Esophagus muscularis mucosa (tissue), 4 donors: ENCODE results near the gene ITPR1. TPM values are rescaled to one million over a fixed set of nuclear protein-coding genes. Genes with fewer than 3 reads are reported as not detected.
A peak's percentile ranks its signal among the peaks of the same experiment; 100 is the strongest.

Source experiments
- DNase-seq: peaks from one replicate; pipeline ENCODE4 v3.0.0-alpha.2; 2017; ENCODE audit errors: extremely low spot score
- H3K27ac ChIP-seq, 4 donors: fragments of 200-600 bp; sonication (generic); replicated peaks in 1 of 4; 1 replicate in 3 of 4; 2 replicates in 1 of 4; pipeline ENCODE4 v1.5.1; 2016 to 2019; ENCODE audit warnings: mild to moderate bottlenecking in 1 of 4
- H3K27me3 ChIP-seq, 4 donors: fragments of 200-600 bp; sonication (generic); one replicate each; pipeline versions ENCODE4 v1.5.1 to v1.6.0; 2016 to 2019
- H3K36me3 ChIP-seq, 4 donors: fragments of 200-600 bp; sonication (generic); one replicate each; pipeline ENCODE4 v1.5.1; 2016 to 2019
- H3K4me1 ChIP-seq, 4 donors: fragments of 200-600 bp; sonication (generic); one replicate each; pipeline ENCODE4 v1.5.1; 2016 to 2019
- H3K4me3 ChIP-seq, 4 donors: fragments of 200-600 bp; sonication (generic); 1 replicate in 2 of 4; 2 replicates in 2 of 4; pipeline ENCODE4 v1.5.1; 2016 to 2019; ENCODE audit warnings: mild to moderate bottlenecking in 4 of 4, moderate library complexity in 1 of 4
- H3K9me3 ChIP-seq, 4 donors: fragments of 200-600 bp; sonication (generic); 1 replicate in 3 of 4; 2 replicates in 1 of 4; pipeline ENCODE4 v1.5.1; 2016 to 2019
- EP300 ChIP-seq: sonication (generic); formaldehyde crosslinking; IDR thresholded peaks from one replicate; pipeline ENCODE4 v1.6.1; 2017; ENCODE audit warnings: antibody characterized with exemption
- POLR2A ChIP-seq: fragments of 450-650 bp; IDR thresholded peaks from one replicate; pipeline ENCODE4 v1.6.1; 2017; ENCODE audit warnings: antibody characterized with exemption, moderate library complexity, mild to moderate bottlenecking, low read depth
- POLR2AphosphoS5 ChIP-seq, 2 donors: sonication (generic); formaldehyde crosslinking; IDR thresholded peaks; one replicate each; pipeline ENCODE4 v1.6.1; 2017; ENCODE audit warnings: antibody characterized with exemption in 2 of 2
- WGBS: methylation state at CpG from one replicate; pipeline ENCODE4 v1.1.5; 2018; 5-methylcytosine and 5-hydroxymethylcytosine counted together
- intact Hi-C: fragments of 100-400 bp; cut with DNase I; formaldehyde crosslinking; loops from one replicate; pipeline ENCODE4 v1.15.1; 2023
- total RNA-seq, 4 donors: library from RNA; depleted of rRNA; stranded (reverse); fragments of >200 nt; gene quantifications; one replicate each; pipeline versions ENCODE4 v1.1.0 to v1.2.1, GENCODE V29; 2016
- TF ChIP-seq, protein P1 (sequence below), 3 experiments: fragments of 200-600 bp in 2 of 3; fragments of 450-650 bp in 1 of 3; sonication (generic) in 2 of 3; IDR thresholded peaks; one replicate each; pipeline ENCODE4 v1.5.1; 2017 to 2019; ENCODE audit warnings: antibody characterized with exemption in 3 of 3, mild to moderate bottlenecking in 2 of 3, moderate library complexity in 1 of 3

Gene ITPR1
- total RNA-seq, 4 donors from 2014 or later = 204 to 271 (median 222) TPM

DNA sequence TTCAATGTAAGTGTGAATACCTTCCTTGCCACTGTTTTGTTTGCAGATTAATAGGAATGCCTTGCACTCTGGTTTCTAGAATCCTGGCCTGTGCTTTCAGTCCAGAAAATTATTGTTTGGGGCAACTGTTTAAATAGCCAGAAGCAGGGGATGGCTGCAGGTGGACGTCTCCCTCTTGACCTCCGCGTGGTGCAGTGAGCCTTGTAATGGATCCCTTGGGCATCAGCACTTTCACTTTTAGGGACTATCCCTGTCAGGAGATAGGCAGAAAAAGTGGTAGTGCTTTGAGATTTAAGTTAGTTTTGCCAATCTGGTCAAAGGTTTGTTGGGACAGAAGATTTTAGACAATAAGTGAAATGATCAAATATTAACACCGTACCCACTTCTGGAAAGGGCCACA is 307.4 kb downstream of the ITPR1 start:
- peaks cover 24 to 99% (median 67%) of the 10 kb centered on the region in 4 donors for H3K36me3 ChIP-seq

DNA sequence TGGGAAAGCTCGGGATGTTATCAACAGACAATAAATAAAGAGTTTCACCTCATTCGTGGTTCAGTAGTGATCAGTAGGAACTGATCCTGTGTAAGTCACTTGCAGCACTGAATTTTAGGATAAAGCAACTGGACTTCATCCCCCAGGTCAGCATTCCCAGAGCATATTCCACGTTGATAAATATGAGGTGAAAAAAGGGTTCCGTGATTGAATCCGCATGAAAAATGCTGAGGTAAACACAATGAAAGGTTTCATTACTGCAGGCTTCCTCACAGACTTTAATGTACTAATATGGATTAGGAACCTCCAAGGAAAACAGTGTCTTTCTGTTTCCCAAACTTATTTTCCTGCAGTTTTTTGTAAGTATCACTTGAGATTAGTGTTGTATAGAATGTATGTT is 308.7 kb downstream of the ITPR1 start:
- H3K27me3 ChIP-seq = no peaks in the 10 kb centered on the region
- H3K36me3 ChIP-seq = peaks cover 17 to 99% (median 64%) of the 10 kb centered on the region in 4 donors
- peaks cover 12 to 42% (median 22%) of the 10 kb centered on the region in 4 donors for H3K4me1 ChIP-seq
- no peak for DNase-seq
- 90% methylated on average over 5 of the region's 5 CpGs for WGBS
- H3K27ac ChIP-seq = no peak overlapping the region
- peaks cover 0 to 7% (median 6%) of the 10 kb centered on the region in 4 donors for H3K9me3 ChIP-seq
- no peak overlapping the region for H3K4me3 ChIP-seq
- TF ChIP-seq POLR2AphosphoS5 (IDR thresholded peaks at IDR 0.05) (no peak), POLR2A (no peak), EP300 (no peak)
- TF ChIP-seq, protein P1, sequence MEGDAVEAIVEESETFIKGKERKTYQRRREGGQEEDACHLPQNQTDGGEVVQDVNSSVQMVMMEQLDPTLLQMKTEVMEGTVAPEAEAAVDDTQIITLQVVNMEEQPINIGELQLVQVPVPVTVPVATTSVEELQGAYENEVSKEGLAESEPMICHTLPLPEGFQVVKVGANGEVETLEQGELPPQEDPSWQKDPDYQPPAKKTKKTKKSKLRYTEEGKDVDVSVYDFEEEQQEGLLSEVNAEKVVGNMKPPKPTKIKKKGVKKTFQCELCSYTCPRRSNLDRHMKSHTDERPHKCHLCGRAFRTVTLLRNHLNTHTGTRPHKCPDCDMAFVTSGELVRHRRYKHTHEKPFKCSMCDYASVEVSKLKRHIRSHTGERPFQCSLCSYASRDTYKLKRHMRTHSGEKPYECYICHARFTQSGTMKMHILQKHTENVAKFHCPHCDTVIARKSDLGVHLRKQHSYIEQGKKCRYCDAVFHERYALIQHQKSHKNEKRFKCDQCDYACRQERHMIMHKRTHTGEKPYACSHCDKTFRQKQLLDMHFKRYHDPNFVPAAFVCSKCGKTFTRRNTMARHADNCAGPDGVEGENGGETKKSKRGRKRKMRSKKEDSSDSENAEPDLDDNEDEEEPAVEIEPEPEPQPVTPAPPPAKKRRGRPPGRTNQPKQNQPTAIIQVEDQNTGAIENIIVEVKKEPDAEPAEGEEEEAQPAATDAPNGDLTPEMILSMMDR (IDR thresholded peaks at IDR 0.05) = no peak
- intact Hi-C loops = loop anchor here (10.0 kb wide), 1 partner anchor 253 kb away; no protein-coding TSS in a partner anchor

More for the DNA sequence above, 307.4 kb downstream of the ITPR1 start:
- no peak overlapping the region for H3K4me3 ChIP-seq
- H3K27ac ChIP-seq = peak overlapping the region in 1 of 4 donors; percentile 17
- H3K9me3 ChIP-seq = peaks cover 0 to 10% (median 8%) of the 10 kb centered on the region in 4 donors
- H3K4me1 ChIP-seq = peaks cover 12 to 30% (median 18%) of the 10 kb centered on the region in 4 donors
- intact Hi-C loops = loop anchor here (10.0 kb wide), 1 partner anchor 254 kb away; no protein-coding TSS in a partner anchor
- DNase-seq = no peak
- no peaks in the 10 kb centered on the region for H3K27me3 ChIP-seq
- no peak for TF ChIP-seq EP300
- no peak for TF ChIP-seq POLR2A
- TF ChIP-seq, protein P1 (IDR thresholded peaks at IDR 0.05) = no peak
- TF ChIP-seq POLR2AphosphoS5 (IDR thresholded peaks at IDR 0.05) = no peak
- WGBS = 82% methylated on average over 4 of the region's 4 CpGs

GRCh38 chr3:4802903-4803302 is 309.8 kb downstream of the ITPR1 start:
- DNase-seq = no peak
- intact Hi-C loops = loop anchor here (10.0 kb wide), 1 partner anchor 252 kb away; no protein-coding TSS in a partner anchor
- Histone ChIP-seq H3K27me3 (no peaks in the 10 kb centered on the region), H3K36me3 (peaks cover 10 to 94% (median 62%) of the 10 kb centered on the region in 4 donors), H3K4me1 (peaks cover 12 to 52% (median 32%) of the 10 kb centered on the region in 4 donors), H3K27ac (peak overlapping the region in 1 of 4 donors; percentile 74), H3K4me3 (no peak overlapping the region), H3K9me3 (no peaks in the 10 kb centered on the region)
- no peak for TF ChIP-seq POLR2AphosphoS5 (IDR thresholded peaks at IDR 0.05)
- TF ChIP-seq EP300 = no peak
- TF ChIP-seq, protein P1 (IDR thresholded peaks at IDR 0.05) = no peak
- no peak for TF ChIP-seq POLR2A
- WGBS = 96% methylated on average over 8 of the region's 8 CpGs

DNA sequence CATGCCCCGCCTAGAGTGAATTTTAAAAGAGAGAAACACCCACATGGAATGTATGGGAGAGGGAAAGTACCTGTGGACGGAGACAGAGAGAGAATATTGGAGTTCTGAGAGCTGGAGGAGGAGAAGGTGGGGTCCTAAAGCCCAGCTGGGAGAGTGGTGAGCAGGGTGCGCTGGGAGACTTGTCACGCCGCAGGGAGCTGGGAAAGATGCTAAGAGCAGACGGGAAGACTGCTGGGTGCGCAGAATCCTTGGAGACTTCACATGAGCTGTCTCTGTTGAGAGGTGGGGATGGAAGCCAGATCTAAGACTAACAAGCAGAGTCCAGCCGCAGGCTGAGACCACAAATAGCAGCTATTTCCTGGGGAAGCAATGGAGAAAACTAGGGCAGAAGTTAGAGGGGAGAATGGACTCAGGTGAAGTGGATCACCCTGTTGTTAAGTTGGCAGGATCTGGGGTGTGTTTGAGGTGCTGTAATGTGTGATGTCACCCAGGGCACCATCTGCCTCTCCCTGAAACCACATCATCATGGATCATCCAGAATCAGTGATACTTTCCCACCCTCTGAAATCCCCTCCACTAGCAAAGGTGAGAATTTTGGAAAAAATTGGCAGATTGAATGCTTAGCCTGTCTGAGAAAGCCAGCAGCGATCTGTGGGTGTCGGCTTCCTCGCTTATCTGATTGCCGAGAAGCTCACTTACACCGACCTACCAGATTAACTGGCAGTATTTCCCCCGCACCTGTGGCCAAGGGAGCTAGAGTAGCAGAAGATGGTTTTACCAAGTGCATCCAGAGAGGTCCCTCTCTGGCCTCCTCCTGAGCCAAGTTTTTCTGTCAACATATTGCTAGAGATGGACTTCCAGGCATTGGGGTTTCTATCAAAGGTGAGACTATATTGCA is 311.3 kb downstream of the ITPR1 start:
- Histone ChIP-seq H3K4me3 (no peak overlapping the region), H3K27ac (peak overlapping the region in 2 of 4 donors; percentile 27 to 74), H3K4me1 (peaks cover 7 to 58% (median 36%) of the 10 kb centered on the region in 4 donors), H3K27me3 (no peaks in the 10 kb centered on the region), H3K36me3 (peaks cover 10 to 88% (median 62%) of the 10 kb centered on the region in 4 donors), H3K9me3 (no peaks in the 10 kb centered on the region)
- TF ChIP-seq POLR2A (no peak), EP300 (no peak), POLR2AphosphoS5 (IDR thresholded peaks at IDR 0.05) (no peak)
- TF ChIP-seq, protein P1 (IDR thresholded peaks at IDR 0.05) = no peak
- no peak for DNase-seq
- intact Hi-C loops = loop anchor here (10.0 kb wide), 1 partner anchor 250 kb away; no protein-coding TSS in a partner anchor
- 91% methylated on average over 14 of the region's 14 CpGs for WGBS
